Cerebellar cortex (tissue), 1 donor: Measurements from ENCODE around the gene ABT1.

Experiments
- DNase-seq: peaks from one replicate; pipeline ENCODE4 v3.0.0-alpha.2; 2015; ENCODE audit warnings: low spot score

ABT1 gene

GRCh38 chr6:26604797-26605196 is 8.0 kb downstream of the ABT1 start:
- DNase-seq, result no peak

- DNase-seq, result peak; percentile 62
Measured at GRCh38 chr6:26607434-26608230, 10.9 kb downstream of the ABT1 start.

- DNase-seq, result no peak
Measured at GRCh38 chr6:26609463-26609862, 12.7 kb downstream of the ABT1 start.

GRCh38 chr6:26611599-26611998 is 14.8 kb downstream of the ABT1 start:
- DNase-seq, result no peak

- no peak for DNase-seq
Measured at GRCh38 chr6:26613201-26613600, 16.4 kb downstream of the ABT1 start.

- DNase-seq, result peak; percentile 12
Measured at GRCh38 chr6:26613689-26614683, 17.2 kb downstream of the ABT1 start.

- DNase-seq, result no peak
Measured at GRCh38 chr6:26623339-26623859, 26.6 kb downstream of the ABT1 start.

GRCh38 chr6:26624557-26624956 is 27.8 kb downstream of the ABT1 start:
- DNase-seq, result no peak

- no peak for DNase-seq
Measured at GRCh38 chr6:26627843-26628242, 31.1 kb downstream of the ABT1 start.

- no peak for DNase-seq
Measured at GRCh38 chr6:26629359-26629758, 32.6 kb downstream of the ABT1 start.

GRCh38 chr6:26640806-26641205 is 44.1 kb downstream of the ABT1 start:
- DNase-seq, result no peak

GRCh38 chr6:26646074-26646473 is 49.3 kb downstream of the ABT1 start:
- DNase-seq, result no peak
